SH-SY5Y (cell line): ENCODE data around the gene C5.

Source experiments
- GATA2 ChIP-seq: IDR thresholded peaks from 2 replicates; pipeline ENCODE4 v1.6.1; 2011; ENCODE audit warnings: mild to moderate bottlenecking, low read depth, low read length
- GATA3 ChIP-seq: IDR thresholded peaks from 2 replicates; pipeline ENCODE4 v1.6.1; 2011; ENCODE audit warnings: low read depth, mild to moderate bottlenecking, low read length, moderate library complexity

GRCh38 chr9:121088576-121088975, 38.5 kb upstream of the C5 start:
- TF ChIP-seq GATA2 (no peak), GATA3 (no peak)
